OCI-LY7 (cell line): ENCODE measurements around the gene PCDH9. TPM values are rescaled to one million over a fixed set of nuclear protein-coding genes. Genes with fewer than 3 reads are reported as not detected.
A peak's percentile ranks its signal among the peaks of the same experiment; 100 is the strongest.

Source experiments
- BruUV-seq: library from RNA; stranded (reverse); fragments of 400-500 nt; replicated peaks from 2 replicates; lab custom pipeline; 2021; lab: Mats Ljungman, UMichigan
- CTCF ChIA-PET: fragments of 300-600 bp; sonication (Branson Sonifier 250); formaldehyde crosslinking; loops from one replicate; lab custom pipeline; 2022; ENCODE audit warnings: antibody characterized with exemption; ENCODE audit not compliant: unreplicated experiment; lab: Charles Lee
- POLR2A ChIA-PET: fragments of 300-600 bp; sonication (Branson Sonifier 250); formaldehyde crosslinking; loops from one replicate; lab custom pipeline; 2022; ENCODE audit warnings: antibody characterized with exemption; lab: Charles Lee
- DNase-seq: peaks from one replicate; pipeline ENCODE4 v3.0.0-alpha.2; 2015; ENCODE audit warnings: low spot score
- H2AFZ ChIP-seq: fragments of 200-600 bp; sonication (generic), shearing (Covaris generic); 2 replicates; pipeline ENCODE4 v1.6.1; 2014; ENCODE audit warnings: mild to moderate bottlenecking, antibody characterized with exemption, low read length, moderate library complexity
- H3K27ac ChIP-seq: fragments of 200-600 bp; sonication (generic); 2 replicates; pipeline ENCODE4 v1.5.1; 2014; ENCODE audit warnings: mixed run types, low read depth, mild to moderate bottlenecking, moderate library complexity, low read length, inconsistent platforms; ENCODE audit not compliant: poor library complexity, severe bottlenecking
- H3K36me3 ChIP-seq: fragments of 200-600 bp; sonication (generic); 2 replicates; pipeline ENCODE4 v1.6.1; 2014; ENCODE audit warnings: mild to moderate bottlenecking, antibody characterized with exemption, low read length, moderate library complexity, mixed read lengths; ENCODE audit not compliant: insufficient read depth
- H3K4me1 ChIP-seq: fragments of 200-600 bp; sonication (generic); 2 replicates; pipeline ENCODE4 v1.5.1; 2014; ENCODE audit warnings: mild to moderate bottlenecking, low read length; ENCODE audit not compliant: insufficient read depth, poor library complexity, severe bottlenecking
- H3K4me2 ChIP-seq: fragments of 200-600 bp; sonication (generic); 2 replicates; pipeline ENCODE4 v1.6.1; 2014; ENCODE audit warnings: mild to moderate bottlenecking, low read length
- H3K4me3 ChIP-seq: fragments of 200-600 bp; sonication (generic); 2 replicates; pipeline ENCODE4 v1.5.1; 2014; ENCODE audit warnings: mild to moderate bottlenecking, low read depth, low read length; ENCODE audit not compliant: poor library complexity, severe bottlenecking
- H3K79me2 ChIP-seq: fragments of 200-600 bp; sonication (generic); 2 replicates; pipeline ENCODE4 v1.6.1; 2016; ENCODE audit warnings: low read depth, mild to moderate bottlenecking, low read length, moderate library complexity, mixed read lengths; ENCODE audit not compliant: insufficient read depth
- H3K9me2 ChIP-seq: fragments of 200-600 bp; sonication (generic); 2 replicates; pipeline ENCODE4 v1.6.1; 2016; ENCODE audit warnings: mild to moderate bottlenecking, low read length, mixed read lengths; ENCODE audit not compliant: insufficient read depth
- H3K9me3 ChIP-seq: fragments of 200-600 bp; sonication (generic); 2 replicates; pipeline ENCODE4 v1.6.1; 2014; ENCODE audit warnings: mild to moderate bottlenecking, mixed run types, low read length, mixed read lengths
- H4K20me1 ChIP-seq: fragments of 200-600 bp; sonication (generic); 2 replicates; pipeline ENCODE4 v1.6.1; 2014; ENCODE audit warnings: mild to moderate bottlenecking, antibody characterized with exemption, low read length, moderate library complexity, mixed read lengths; ENCODE audit not compliant: insufficient read depth
- CTCF ChIP-seq: fragments of 200-600 bp; sonication (generic); conservative IDR thresholded peaks from 2 replicates; pipeline ENCODE4 v1.5.1; 2014; ENCODE audit warnings: mild to moderate bottlenecking, antibody characterized with exemption, low read length, moderate library complexity, mixed read lengths
- EZH2phosphoT487 ChIP-seq: fragments of 200-600 bp; sonication (generic); IDR thresholded peaks from 2 replicates; pipeline ENCODE4 v1.6.1; 2018; ENCODE audit warnings: low read depth, borderline replicate concordance, mild to moderate bottlenecking, mixed run types, antibody characterized with exemption, low read length, moderate library complexity, mixed read lengths
- intact Hi-C: fragments of 100-400 bp; cut with micrococcal nuclease; formaldehyde crosslinking; loops from one replicate; pipeline ENCODE4 v1.10.0; 2022; ENCODE audit not compliant: unreplicated experiment
- total RNA-seq, 2 experiments: library from RNA; depleted of rRNA in 1 of 2; stranded (reverse); fragments of >200 nt in 1 of 2; shearing (Covaris generic) in 1 of 2; gene quantifications; 2 replicates each; pipeline ENCODE4 v1.2.3, GENCODE V29; 2014 to 2022

PCDH9 gene
- total RNA-seq, 2 experiments from 2014 or later = 20.1 to 26.0 TPM

GRCh38 chr13:67226696-67227095 is 3.4 kb downstream of the PCDH9 start:
- intact Hi-C loops = loop anchor here (5.0 to 10.0 kb wide), 2 partner anchors 734 to 1302 kb away; no protein-coding TSS in a partner anchor
- H3K4me2 ChIP-seq = peak overlapping the region; percentile 64
- TF ChIP-seq EZH2phosphoT487 (no peak), CTCF (no peak)
- CTCF ChIA-PET = no interaction called here
- H3K9me2 ChIP-seq = no peaks in the 10 kb centered on the region
- peaks cover 43% of the 10 kb centered on the region for H3K4me1 ChIP-seq
- H3K79me2 ChIP-seq = peaks cover 64% of the 10 kb centered on the region
- H3K27ac ChIP-seq = no peak overlapping the region
- no peaks in the 10 kb centered on the region; the same call in 1 of the 2 replicates for H4K20me1 ChIP-seq
- BruUV-seq = TSS peak; percentile 6
- DNase-seq = no peak
- POLR2A ChIA-PET = interaction anchor here (0.8 kb wide), 1 partner anchor 12 kb away, joined by 4 read pairs; no protein-coding TSS in a partner anchor
- no peaks in the 10 kb centered on the region for H3K9me3 ChIP-seq
- H3K4me3 ChIP-seq = no peak overlapping the region
- peaks cover 5% of the 10 kb centered on the region; the same call in 1 of the 2 replicates for H3K36me3 ChIP-seq
- H2AFZ ChIP-seq = no peak overlapping the region

- no TSS peak for BruUV-seq
- TF ChIP-seq CTCF = no peak
- Histone ChIP-seq H3K79me2 (peaks cover 75% of the 10 kb centered on the region), H3K4me1 (peaks cover 53% of the 10 kb centered on the region), H3K4me3 (peak overlapping the region; percentile 62), H3K27ac (peak overlapping the region; percentile 26), H2AFZ (peak overlapping the region; percentile 30; the same call in 1 of the 2 replicates), H3K9me3 (no peaks in the 10 kb centered on the region), H3K4me2 (peak overlapping the region; percentile 59), H3K9me2 (no peaks in the 10 kb centered on the region), H4K20me1 (no peaks in the 10 kb centered on the region; the same call in 1 of the 2 replicates), H3K36me3 (peaks cover 5% of the 10 kb centered on the region; the same call in 1 of the 2 replicates)
- ChIA-PET POLR2A (interaction anchor here (0.6 to 1.9 kb wide), 7 partner anchors 9 to 1091 kb away, joined by 3 to 8 read pairs (median 3); no protein-coding TSS in a partner anchor), CTCF (no interaction called here)
- DNase-seq = no peak
- intact Hi-C loops = loop anchor here (2.0 to 10.0 kb wide), 3 partner anchors 431 to 1301 kb away; no protein-coding TSS in a partner anchor
Measured at GRCh38 chr13:67225252-67226159, 4.6 kb downstream of the PCDH9 start.
